ENCODE measurements around the gene NAPA. TPM values are rescaled to one million over a fixed set of nuclear protein-coding genes. Genes with fewer than 3 reads are reported as not detected.

Gene NAPA
- total RNA-seq, 1 experiment from 2014 or later: 95.9 TPM

- no peaks in the 10 kb centered on the region for H3K79me2 ChIP-seq (ENCODE audit: low read length)
- no peaks in the 10 kb centered on the region for H3K9me3 ChIP-seq (ENCODE audit: low read length)
- BruUV-seq (replicated peaks): TSS peak; percentile 16
Observed at GRCh38 chr19:47499863-47500830, 14.7 kb downstream of the NAPA start.

GRCh38 chr19:47499371-47499770 is 15.5 kb downstream of the NAPA start:
- Histone ChIP-seq H3K27ac (ENCODE audit: low read length) (no peak overlapping the region), H3K9me2 (replicated peaks; ENCODE audit: low read length) (no peaks in the 10 kb centered on the region), H3K9ac (ENCODE audit: low read length) (no peak overlapping the region), H3K4me2 (ENCODE audit: low read length) (no peak overlapping the region), H4K20me1 (ENCODE audit: low read length) (no peaks in the 10 kb centered on the region), H3K4me3 (ENCODE audit: low read length) (no peak overlapping the region), H3K36me3 (ENCODE audit: low read depth, low read length) (no peaks in the 10 kb centered on the region; the same call in 1 of the 2 replicates), H3F3A (ENCODE audit: low read length, unreplicated experiment) (no peaks in the 10 kb centered on the region), H3K4me1 (ENCODE audit: insufficient read depth, low read length) (no peaks in the 10 kb centered on the region), H3K79me2 (ENCODE audit: low read length) (no peaks in the 10 kb centered on the region), H2AFZ (ENCODE audit: low read length) (no peak overlapping the region), H3K27me3 (ENCODE audit: low read length) (no peaks in the 10 kb centered on the region), H3K9me3 (ENCODE audit: low read length) (no peaks in the 10 kb centered on the region)
- intact Hi-C loops (cut with micrococcal nuclease): no loop called here
- no peak for TF ChIP-seq CTCF (conservative IDR thresholded peaks at IDR 0.05; ENCODE audit: low read depth, low read length)
- no peak for ATAC-seq
- POLR2A ChIA-PET (ENCODE audit: unreplicated experiment): no interaction called here
- CTCF ChIA-PET: no interaction called here
- no peak for DNase-seq
- no TSS peak for BruUV-seq (replicated peaks)

More at GRCh38 chr19:47499863-47500830, 14.7 kb downstream of the NAPA start:
- DNase-seq: no peak
- ATAC-seq: no peak
- Histone ChIP-seq H3K9me2 (replicated peaks; ENCODE audit: low read length) (no peaks in the 10 kb centered on the region), H3K36me3 (ENCODE audit: low read depth, low read length) (no peaks in the 10 kb centered on the region; the same call in 1 of the 2 replicates), H3F3A (ENCODE audit: low read length, unreplicated experiment) (no peaks in the 10 kb centered on the region), H2AFZ (ENCODE audit: low read length) (no peak overlapping the region), H3K27me3 (ENCODE audit: low read length) (no peaks in the 10 kb centered on the region), H3K4me3 (ENCODE audit: low read length) (no peak overlapping the region), H3K27ac (ENCODE audit: low read length) (no peak overlapping the region), H4K20me1 (ENCODE audit: low read length) (no peaks in the 10 kb centered on the region), H3K9ac (ENCODE audit: low read length) (no peak overlapping the region), H3K4me2 (ENCODE audit: low read length) (no peak overlapping the region), H3K4me1 (ENCODE audit: insufficient read depth, low read length) (no peaks in the 10 kb centered on the region)
- POLR2A ChIA-PET (ENCODE audit: unreplicated experiment): no interaction called here
- CTCF ChIA-PET: no interaction called here
- intact Hi-C loops (cut with micrococcal nuclease): no loop called here
- TF ChIP-seq EZH2phosphoT487 (IDR thresholded peaks at IDR 0.05; ENCODE audit: borderline replicate concordance, low read length) (no peak), CTCF (conservative IDR thresholded peaks at IDR 0.05; ENCODE audit: low read depth, low read length) (no peak), EZH2 (IDR thresholded peaks at IDR 0.05; ENCODE audit: low read length, unreplicated experiment) (no peak)

GRCh38 chr19:47498561-47498960 is 16.3 kb downstream of the NAPA start:
- H3K9me2 ChIP-seq (replicated peaks; ENCODE audit: low read length): no peaks in the 10 kb centered on the region
- no peaks in the 10 kb centered on the region for H3K4me1 ChIP-seq (ENCODE audit: insufficient read depth, low read length)
- H3K4me2 ChIP-seq (ENCODE audit: low read length): no peak overlapping the region
- DNase-seq (no peak), ATAC-seq (no peak)
- H3K27me3 ChIP-seq (ENCODE audit: low read length): no peaks in the 10 kb centered on the region
- ChIA-PET POLR2A (ENCODE audit: unreplicated experiment) (no interaction called here), CTCF (no interaction called here)
- H3K4me3 ChIP-seq (ENCODE audit: low read length): no peak overlapping the region
- no TSS peak for BruUV-seq (replicated peaks)
- H4K20me1 ChIP-seq (ENCODE audit: low read length): no peaks in the 10 kb centered on the region
- H3K27ac ChIP-seq (ENCODE audit: low read length): no peak overlapping the region
- H3K36me3 ChIP-seq (ENCODE audit: low read depth, low read length): no peaks in the 10 kb centered on the region; the same call in 1 of the 2 replicates
- no peaks in the 10 kb centered on the region for H3F3A ChIP-seq (ENCODE audit: low read length, unreplicated experiment)
- no peak overlapping the region for H2AFZ ChIP-seq (ENCODE audit: low read length)
- no peaks in the 10 kb centered on the region for H3K9me3 ChIP-seq (ENCODE audit: low read length)
- H3K9ac ChIP-seq (ENCODE audit: low read length): no peak overlapping the region
- no peak for TF ChIP-seq EZH2 (IDR thresholded peaks at IDR 0.05; ENCODE audit: low read length, unreplicated experiment)
- TF ChIP-seq EZH2phosphoT487 (IDR thresholded peaks at IDR 0.05; ENCODE audit: borderline replicate concordance, low read length): no peak
- intact Hi-C loops (cut with micrococcal nuclease): no loop called here
- H3K79me2 ChIP-seq (ENCODE audit: low read length): no peaks in the 10 kb centered on the region

Data from PC-3 (cell line).